Mucosa of descending colon (tissue), 3 donors: ENCODE results near the gene PARD3B. TPM values are rescaled to one million over a fixed set of nuclear protein-coding genes. Genes with fewer than 3 reads are reported as not detected.

Experiments used
- ATAC-seq: fragments of 200-7000 bp; cut with Tn5 transposase; one replicate; pipeline ENCODE4 v1.9.1; 2020; ENCODE audit warnings: mild to moderate bottlenecking, moderate library complexity
- DNase-seq, 3 donors: peaks; one replicate each; pipeline ENCODE4 v3.0.0-alpha.2; 2020
- H3K36me3 ChIP-seq: fragments of 200-600 bp; one replicate; pipeline ENCODE4 v1.8.0; 2021; ENCODE audit warnings: low read depth, mild to moderate bottlenecking
- H3K4me1 ChIP-seq: fragments of 200-600 bp; one replicate; pipeline ENCODE4 v1.8.0; 2021; ENCODE audit warnings: low read depth, mild to moderate bottlenecking
- H3K4me3 ChIP-seq: fragments of 200-600 bp; one replicate; pipeline ENCODE4 v1.8.0; 2021; ENCODE audit warnings: mild to moderate bottlenecking
- H3K9me3 ChIP-seq: fragments of 200-600 bp; one replicate; pipeline ENCODE4 v1.8.0; 2021; ENCODE audit warnings: mild to moderate bottlenecking
- CTCF ChIP-seq: fragments of 200-600 bp; IDR thresholded peaks from one replicate; pipeline ENCODE4 v1.8.0; 2022; ENCODE audit warnings: antibody characterized with exemption, mild to moderate bottlenecking
- intact Hi-C, 2 donors: fragments of 100-400 bp; cut with DNase I in 1 of 2; cut with micrococcal nuclease in 1 of 2; formaldehyde crosslinking; loops; one replicate each; pipeline versions ENCODE4 v1.11.0 to v1.11.1; 2022; cut with DNase I, micrococcal nuclease
- total RNA-seq, 3 donors: library from RNA; stranded (reverse); fragmentation: NEBNext Ultra II Directional in 2 of 3; extraction: Animal tissue kit (Norgen Biotek cat#: 25700) in 2 of 3; gene quantifications; one replicate each; pipeline versions ENCODE4 v1.2.1 to v1.2.4, GENCODE V29; 2021 to 2023
- donor health status: DM: no; HTN: no; CAD: no; lungs with moderate emphysema.
- donor health status: DM: no; HTN: no; CAD: no.
- donor health status: DM: no; HTN: yes; CAD: no.

The PARD3B gene
- total RNA-seq, 3 donors from 2014 or later: 21.1 to 56.8 (median 44.0) TPM

GRCh38 chr2:204613635-204614034 is 68.4 kb downstream of the PARD3B start:
- no peak for TF ChIP-seq CTCF
- intact Hi-C loops: no loop called here
- H3K4me1 ChIP-seq: peaks cover 18% of the 10 kb centered on the region
- no peak overlapping the region for H3K4me3 ChIP-seq
- no peak for ATAC-seq
- no peak for DNase-seq
- H3K36me3 ChIP-seq: no peaks in the 10 kb centered on the region
- no peaks in the 10 kb centered on the region for H3K9me3 ChIP-seq

GRCh38 chr2:204615456-204615855 is 70.2 kb downstream of the PARD3B start:
- peaks cover 16% of the 10 kb centered on the region for H3K4me1 ChIP-seq
- intact Hi-C loops: no loop called here
- DNase-seq (no peak), ATAC-seq (no peak)
- H3K4me3 ChIP-seq: no peak overlapping the region
- no peaks in the 10 kb centered on the region for H3K9me3 ChIP-seq
- TF ChIP-seq CTCF: no peak
- no peaks in the 10 kb centered on the region for H3K36me3 ChIP-seq

- no peak for TF ChIP-seq CTCF
- peak in 1 of 3 donors; percentile 44 for DNase-seq
- peak; percentile 71 for ATAC-seq
- no peaks in the 10 kb centered on the region for H3K9me3 ChIP-seq
- H3K36me3 ChIP-seq: no peaks in the 10 kb centered on the region
- intact Hi-C loops: loop anchor here in 1 of 2 donors (5.0 kb wide), 1 partner anchor 298 kb away; no protein-coding TSS in a partner anchor
- H3K4me1 ChIP-seq: no peaks in the 10 kb centered on the region
- H3K4me3 ChIP-seq: no peak overlapping the region
These were observed 79.9 kb downstream of the PARD3B start for GRCh38 chr2:204625135-204625534.

- Histone ChIP-seq H3K36me3 (no peaks in the 10 kb centered on the region), H3K9me3 (no peaks in the 10 kb centered on the region), H3K4me1 (no peaks in the 10 kb centered on the region), H3K4me3 (no peak overlapping the region)
- ATAC-seq (no peak), DNase-seq (no peak)
- no peak for TF ChIP-seq CTCF
- intact Hi-C loops: loop anchor here in 1 of 2 donors (5.0 kb wide), 1 partner anchor 302 kb away; no protein-coding TSS in a partner anchor
These were observed 83.8 kb downstream of the PARD3B start for GRCh38 chr2:204628926-204629712.

GRCh38 chr2:204632410-204632809 is 87.1 kb downstream of the PARD3B start:
- no peaks in the 10 kb centered on the region for H3K4me1 ChIP-seq
- DNase-seq: no peak
- no peaks in the 10 kb centered on the region for H3K9me3 ChIP-seq
- TF ChIP-seq CTCF: no peak
- no peaks in the 10 kb centered on the region for H3K36me3 ChIP-seq
- intact Hi-C loops: no loop called here
- H3K4me3 ChIP-seq: no peak overlapping the region
- ATAC-seq: no peak
